Gastroesophageal sphincter (tissue), 3 donors: ENCODE data around the gene PCLO.

Experiments
- CTCF ChIP-seq, 4 experiments: fragments of 200-600 bp in 2 of 4; fragments of 450-650 bp in 2 of 4; sonication (generic) in 1 of 4; IDR thresholded peaks; one replicate each; pipeline ENCODE4 v1.5.1; 2017 to 2019; ENCODE audit warnings: antibody characterized with exemption in 4 of 4, mild to moderate bottlenecking in 2 of 4, moderate library complexity in 2 of 4
- EP300 ChIP-seq: sonication (generic); formaldehyde crosslinking; IDR thresholded peaks from one replicate; pipeline ENCODE4 v1.6.1; 2017; ENCODE audit warnings: antibody characterized with exemption, mild to moderate bottlenecking
- POLR2A ChIP-seq, 2 donors: fragments of 450-650 bp; IDR thresholded peaks; one replicate each; pipeline ENCODE4 v1.6.1; 2017; ENCODE audit warnings: antibody characterized with exemption in 2 of 2, mild to moderate bottlenecking in 2 of 2, moderate library complexity in 1 of 2
- POLR2AphosphoS5 ChIP-seq: sonication (generic); formaldehyde crosslinking; IDR thresholded peaks from one replicate; pipeline ENCODE4 v1.6.1; 2017; ENCODE audit warnings: antibody characterized with exemption

DNA sequence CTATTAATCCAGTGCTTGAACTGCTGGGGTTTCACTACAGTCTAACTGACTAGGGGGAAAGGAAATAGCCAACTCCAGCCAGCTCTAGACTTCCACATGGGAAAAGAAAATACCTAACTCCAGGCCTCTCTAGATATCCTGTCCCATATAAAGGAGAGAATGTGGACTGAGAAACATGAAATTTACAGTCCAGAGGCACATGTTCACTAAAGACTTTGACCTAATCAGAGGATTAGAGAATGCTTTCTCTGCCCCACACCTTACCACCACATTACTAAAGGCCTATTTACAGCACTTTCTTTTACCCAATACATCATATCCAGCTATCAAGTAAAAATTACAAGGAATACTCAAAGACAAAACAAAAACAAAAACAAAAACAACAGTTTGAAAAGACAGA is 164.2 kb downstream of the PCLO start:
- TF ChIP-seq POLR2A (IDR thresholded peaks at IDR 0.05) (no peak), POLR2AphosphoS5 (no peak), CTCF (IDR thresholded peaks at IDR 0.05) (no peak), EP300 (no peak)
